Stimulated activated CD8-positive, alpha-beta memory T cell treated with anti-CD3 and anti-CD28 coated beads, Interleukin-12 subunit alpha, Interleukin-12 subunit beta, amount 100 ng/mL, for 1 hour (primary cell): ENCODE measurements around the gene ZNF506.
"Not testable (repeated sequence)": the region's sequence is repeated elsewhere in the genome, so short reads cannot be mapped to it uniquely, and the experiment has no call there.

Source experiments
- DNase-seq: peaks from one replicate; pipeline ENCODE4 v3.0.0-alpha.2; 2020; ENCODE audit warnings: low read depth

ZNF506 gene

DNA sequence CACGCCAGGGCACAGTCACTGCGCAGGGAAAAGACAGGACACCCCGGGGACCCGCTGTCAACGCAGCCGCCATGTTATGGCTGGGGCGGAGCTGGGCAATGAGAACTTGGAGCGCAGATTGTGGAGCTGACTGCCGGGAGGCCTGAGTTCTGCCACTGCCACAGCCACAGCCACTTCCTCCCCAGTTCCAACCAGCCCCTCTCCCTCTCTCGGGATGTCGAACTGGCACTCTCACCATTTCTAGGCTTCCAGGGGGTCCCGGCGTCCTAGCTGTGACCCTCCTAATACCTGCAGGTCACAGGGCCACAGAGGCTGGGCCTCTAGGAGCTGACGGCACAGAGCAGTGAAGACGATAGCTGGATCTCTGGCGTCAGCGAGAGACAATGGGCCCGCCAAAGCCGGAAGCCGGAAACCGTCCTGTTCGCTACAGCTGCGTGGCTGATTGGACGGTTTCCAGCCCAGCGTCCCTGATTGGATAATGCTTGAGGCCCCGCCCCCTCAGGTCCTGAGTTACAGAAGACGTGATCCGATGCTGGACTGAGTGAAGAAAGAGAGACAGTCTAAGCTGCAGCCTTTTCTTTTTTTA, at the start of gene ZNF506:
TSS of gene ZNF506 (minus strand) at position 385 of the 586 bp plus-strand sequence. CDS start at position 238, 147 bp downstream.
- peak; percentile 98 for DNase-seq

DNA sequence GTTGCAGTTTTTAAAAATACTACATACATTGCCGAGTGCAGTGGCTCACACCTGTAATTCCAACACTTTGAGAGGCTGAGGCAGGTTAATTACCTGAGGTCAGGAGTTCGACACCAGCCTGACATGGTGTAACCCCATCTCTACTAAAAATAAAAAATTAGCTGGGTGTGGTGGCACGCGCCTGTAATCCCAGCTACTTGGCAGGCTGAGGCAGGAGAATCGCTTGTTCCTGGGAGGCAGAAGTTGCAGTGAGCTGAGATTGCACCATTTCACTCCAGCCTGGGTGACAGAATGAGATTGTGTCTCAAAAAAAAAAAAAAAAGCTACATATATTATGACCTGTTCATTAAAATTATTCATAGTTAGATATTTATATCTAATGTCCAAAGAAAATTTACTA, 48.5 kb upstream of the ZNF506 start:
- not testable (repeated sequence) for DNase-seq

DNA sequence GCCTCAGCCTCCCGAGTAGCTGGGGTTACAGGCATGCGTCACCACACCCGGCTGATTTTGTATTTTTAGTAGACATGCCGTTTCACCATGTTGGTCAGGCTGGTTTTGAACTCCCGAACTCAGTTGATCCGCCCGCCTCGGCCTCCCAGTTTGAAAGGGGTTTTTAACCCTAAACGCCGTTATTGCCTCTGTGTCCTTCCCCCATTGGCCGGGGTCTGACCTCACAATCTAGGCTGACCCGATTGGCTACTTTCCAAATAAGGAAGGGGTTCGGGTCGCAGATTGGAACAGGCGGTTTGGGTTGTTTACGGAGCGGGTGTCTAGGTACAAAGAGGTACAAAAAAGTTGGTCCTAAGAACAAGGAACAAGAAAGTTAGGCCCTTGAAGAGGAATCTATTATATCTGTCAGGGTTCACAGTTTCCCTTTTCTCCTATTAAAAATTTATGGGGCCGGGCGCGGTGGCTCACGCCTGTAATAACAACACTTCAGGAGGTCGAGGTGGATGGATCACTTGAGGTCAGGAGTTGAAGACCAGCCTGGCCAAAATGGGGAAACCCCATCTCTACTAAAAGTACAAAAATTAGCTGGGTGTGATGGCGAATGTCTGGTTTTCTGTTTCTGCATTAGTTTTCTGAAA, 45.2 kb upstream of the ZNF506 start:
- peak; percentile 2 for DNase-seq

DNA sequence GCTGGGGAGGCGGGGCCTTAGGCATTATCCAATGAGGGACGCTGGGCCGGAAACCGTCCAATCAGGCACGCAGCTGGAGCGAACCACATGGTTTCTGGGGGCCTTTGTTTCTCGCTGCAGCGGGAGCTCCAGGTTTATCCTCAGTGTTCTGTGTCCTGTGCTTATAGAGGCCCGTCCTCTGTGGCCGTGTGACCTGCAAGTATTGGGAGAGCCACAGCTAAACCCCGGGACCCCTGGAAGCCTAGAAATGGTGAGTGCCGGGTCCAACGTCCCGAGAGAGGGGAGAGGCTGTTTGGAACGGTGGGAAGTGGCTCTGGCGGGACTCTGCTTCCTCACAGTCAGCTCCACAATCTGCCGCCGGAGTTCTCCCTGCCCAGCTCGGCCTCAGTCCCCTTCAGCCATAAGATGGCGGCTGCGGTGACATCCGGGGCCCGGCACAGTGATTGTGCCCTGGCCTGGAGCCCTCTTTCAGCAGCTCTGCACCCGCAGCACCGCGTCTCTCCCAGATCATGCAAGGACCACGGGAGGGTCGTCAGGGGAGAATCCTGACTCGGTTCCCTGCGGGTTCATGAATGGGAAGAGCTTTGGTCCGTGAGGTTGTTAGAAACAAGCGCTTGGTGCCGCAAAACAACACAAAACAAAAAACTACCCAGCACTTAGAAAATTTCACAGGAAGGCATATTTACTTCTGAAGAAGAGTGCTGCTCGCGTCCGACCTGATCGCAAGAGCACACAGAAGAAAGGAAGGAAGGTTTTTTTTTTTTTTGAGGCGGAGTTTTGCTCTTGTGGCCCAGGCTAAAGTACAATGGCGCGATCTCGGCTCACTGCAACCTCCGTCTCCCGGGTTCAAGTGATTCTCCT, 44.4 kb upstream of the ZNF506 start, which contains the start of gene ZNF253:
TSS of gene ZNF253 (plus strand) at position 133 of the 861 bp plus-strand sequence. CDS start at position 248, 115 bp downstream.
- DNase-seq = peak; percentile 92

DNA sequence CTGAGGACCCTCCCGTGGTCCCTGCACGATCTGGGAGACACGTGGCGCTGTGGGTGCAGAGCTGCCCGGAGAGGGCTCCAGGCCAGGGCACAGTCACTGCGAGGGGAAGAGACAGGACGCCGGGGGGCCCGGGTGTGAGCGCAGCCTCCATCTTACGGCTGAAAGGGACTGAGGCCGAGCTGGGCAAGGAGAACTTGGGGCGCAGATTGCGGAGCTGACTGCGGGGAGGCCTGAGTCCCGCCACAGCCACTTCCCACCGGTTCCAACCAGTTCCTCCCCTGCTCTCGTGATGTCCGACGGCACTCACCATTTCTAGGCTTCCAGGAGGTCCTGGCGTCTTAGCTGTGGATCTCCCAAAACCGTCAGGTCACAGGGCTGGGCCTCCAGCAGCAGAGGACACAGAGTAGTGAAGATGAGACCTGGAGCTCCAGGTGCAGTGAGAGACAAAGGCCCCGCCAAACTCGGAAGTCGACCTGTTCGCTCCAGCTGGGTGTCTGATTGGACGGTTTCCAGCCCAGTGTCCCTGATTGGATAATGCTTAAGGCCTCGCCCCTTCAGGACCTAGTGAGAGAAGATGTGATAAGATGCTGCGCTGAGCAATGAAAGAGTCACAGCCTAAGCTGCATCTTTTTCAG, 39.3 kb upstream of the ZNF506 start:
- DNase-seq = peak; percentile 21

DNA sequence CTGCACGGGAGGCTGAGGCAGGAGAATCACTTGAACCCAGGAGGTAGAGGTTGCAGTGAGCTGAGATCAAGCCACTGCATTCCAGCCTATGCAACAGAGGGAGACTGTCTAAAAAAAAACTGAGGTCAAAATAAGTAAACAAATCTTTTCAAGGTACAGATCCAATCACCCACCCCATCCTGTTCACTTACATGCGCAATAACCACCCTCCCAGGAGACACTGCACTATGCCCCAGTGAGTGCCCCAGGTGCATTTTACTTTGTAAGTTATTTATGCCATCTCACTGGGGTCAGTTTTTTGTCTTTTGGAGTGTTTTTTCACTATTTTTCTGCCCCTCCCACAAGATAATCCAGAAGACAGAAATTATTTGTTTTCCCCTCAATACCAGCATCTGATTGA, 37.2 kb upstream of the ZNF506 start:
- no peak for DNase-seq

DNA sequence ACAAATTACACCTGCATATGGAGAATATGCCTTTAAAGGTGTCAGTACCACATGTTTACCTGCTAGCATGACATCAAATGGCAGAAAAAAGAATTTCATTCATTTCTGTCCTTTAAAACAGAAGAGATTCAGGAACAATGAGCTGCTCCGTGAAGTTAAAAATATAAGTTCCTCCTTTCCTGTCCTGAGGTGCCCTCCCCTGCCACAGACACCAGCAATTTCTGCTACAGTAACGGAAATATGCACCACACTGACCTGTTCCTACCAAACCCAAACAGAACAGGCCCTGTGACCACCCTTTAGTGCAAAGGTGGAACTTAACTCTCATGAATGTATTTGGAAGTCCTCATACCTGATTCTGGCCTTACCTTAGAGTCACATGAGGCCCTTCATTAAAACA, 30.2 kb upstream of the ZNF506 start:
- DNase-seq = not testable (repeated sequence)

DNA sequence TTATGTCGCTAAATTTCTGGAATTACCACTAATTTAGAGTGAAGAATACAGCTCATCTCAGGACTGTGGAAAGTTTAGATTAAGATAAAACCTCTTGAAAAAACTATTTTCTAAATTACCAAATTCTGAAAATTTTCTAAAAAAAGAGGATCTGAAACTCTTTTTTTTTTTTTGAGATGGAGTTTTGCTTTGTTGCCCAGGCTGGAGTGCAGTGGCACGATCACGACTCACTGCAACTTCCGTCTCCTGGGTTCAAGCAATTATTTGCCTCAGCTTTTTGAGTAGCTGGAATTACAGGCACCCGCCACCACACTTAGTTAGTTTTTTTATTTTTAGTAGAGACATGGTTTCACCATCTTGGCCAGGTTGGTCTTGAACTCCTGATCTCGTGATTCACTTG, 27.5 kb upstream of the ZNF506 start:
- no peak for DNase-seq

DNA sequence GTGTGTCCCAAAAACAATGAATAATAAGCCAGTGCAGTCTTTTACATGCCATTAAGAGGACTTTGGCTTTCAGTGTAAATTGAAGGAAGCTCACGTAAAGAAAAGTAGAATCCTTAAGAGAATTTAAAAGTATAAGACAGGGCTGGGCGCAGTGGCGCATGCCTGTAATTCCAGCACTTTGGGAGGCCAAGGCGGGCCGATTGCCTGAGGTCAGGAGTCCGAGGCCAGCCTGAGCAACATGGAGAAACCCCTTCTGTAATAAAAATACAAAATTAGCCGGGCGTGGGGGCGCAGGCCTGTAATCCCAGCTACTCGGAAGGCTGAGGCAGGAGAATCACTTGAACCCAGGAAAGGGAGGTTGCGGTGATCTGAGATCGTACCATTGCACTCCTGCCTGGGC, 26.2 kb upstream of the ZNF506 start:
- DNase-seq = no peak

DNA sequence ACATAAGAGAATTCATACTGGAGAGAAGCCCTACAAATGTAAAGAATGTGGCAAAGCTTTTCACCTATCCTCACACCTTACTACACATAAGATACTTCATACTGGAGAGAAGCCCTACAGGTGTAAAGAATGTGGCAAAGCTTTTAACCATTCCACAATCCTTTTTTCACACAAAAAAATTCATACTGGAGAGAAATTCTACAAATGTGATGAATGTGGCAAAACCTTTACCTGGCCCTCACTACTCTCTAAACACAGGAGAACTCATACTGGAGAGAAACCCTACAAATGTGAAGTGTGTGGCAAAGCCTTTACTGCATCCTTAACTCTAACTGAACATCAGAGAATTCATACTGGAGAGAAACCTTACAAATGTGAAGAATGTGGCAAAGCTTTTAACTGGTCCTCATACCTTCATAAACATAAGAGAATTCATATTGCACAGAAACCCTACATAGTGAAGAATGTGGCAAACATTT, 14.0 kb upstream of the ZNF506 start:
- no peak for DNase-seq

DNA sequence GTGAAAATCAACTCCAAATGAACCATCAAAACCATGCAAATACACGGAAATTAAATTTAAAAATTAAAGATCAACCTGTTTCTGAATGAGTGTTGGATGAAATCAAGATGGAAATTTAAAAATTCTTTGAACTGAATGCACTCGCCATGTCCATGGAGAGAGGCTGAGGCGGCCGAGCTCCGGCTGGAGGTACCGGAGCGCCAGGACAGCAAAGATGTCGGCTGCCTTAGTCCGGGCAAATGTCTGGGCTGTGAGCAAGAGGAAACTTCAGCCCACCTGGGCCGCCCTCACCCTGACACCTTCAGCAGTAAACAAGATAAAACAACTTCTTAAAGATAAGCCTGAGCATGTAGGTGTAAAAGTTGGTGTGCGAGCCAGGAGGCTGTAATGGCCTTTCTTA, 5.3 kb upstream of the ZNF506 start:
- no peak for DNase-seq

DNA sequence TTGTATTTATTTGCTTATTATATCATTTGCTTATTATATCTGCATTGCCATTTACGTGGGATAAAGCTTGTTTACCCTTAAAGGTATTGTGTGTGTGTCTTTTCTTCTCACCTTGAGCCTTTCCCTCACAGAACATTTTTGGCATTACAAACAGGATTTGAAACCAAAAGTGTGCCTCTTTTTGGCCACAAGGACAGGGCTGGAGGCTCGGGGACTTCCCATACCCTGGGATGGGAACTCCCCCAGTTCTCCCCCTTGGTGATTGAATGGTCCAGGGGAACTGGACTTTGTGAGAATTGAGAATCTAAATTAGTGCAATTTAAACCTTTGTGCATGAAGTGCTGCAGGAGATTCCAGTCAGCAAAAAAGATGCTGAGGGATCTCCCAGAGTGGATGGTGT, 2.4 kb upstream of the ZNF506 start:
- DNase-seq = no peak

DNA sequence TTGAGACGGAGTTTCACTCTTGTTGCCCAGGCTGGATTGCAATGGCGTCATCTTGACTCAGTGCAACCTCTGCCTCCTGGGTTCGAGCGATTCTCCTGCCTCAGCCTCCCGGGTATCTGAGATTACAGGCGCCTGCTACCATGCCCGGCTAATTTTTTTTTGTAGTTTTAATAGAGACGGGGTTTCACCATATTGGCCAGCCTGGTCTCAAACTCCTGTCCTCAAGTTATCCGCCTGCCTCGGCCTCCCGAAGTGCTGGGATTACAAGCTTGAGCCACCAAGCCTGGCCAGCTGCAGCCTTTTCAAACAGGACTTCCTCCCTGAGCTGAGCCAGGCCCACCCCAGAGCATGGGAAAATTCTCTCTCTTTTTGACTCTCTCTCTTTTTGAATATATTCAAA, 426 bp upstream of the ZNF506 start:
- DNase-seq = not testable (repeated sequence)

DNA sequence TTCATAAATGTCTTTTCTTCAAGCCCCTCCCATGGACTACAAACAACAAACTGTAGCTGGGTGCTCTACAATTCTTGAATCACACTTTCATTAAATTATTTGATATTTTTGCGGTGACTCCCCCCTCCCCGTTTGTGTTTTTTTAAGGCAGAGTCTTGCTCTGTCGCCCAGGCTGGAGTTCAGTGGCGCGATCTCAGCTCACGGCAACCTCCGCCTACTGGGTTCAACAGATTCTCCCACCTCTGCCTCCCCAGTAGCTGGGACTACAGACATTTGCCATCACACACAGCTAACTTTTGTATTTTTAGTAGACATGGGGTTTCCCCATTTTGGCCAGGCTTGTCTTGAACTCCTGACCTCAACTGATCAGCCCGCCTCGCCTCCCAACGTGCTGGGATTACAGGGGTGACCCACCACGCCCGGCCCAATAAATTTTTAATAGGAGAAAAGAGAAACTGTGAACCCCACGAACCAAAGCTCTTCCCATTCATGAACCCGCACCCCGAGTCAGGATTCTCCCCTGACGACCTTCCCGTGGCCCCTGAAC, 703 bp downstream of the ZNF506 start:
- DNase-seq = no peak

DNA sequence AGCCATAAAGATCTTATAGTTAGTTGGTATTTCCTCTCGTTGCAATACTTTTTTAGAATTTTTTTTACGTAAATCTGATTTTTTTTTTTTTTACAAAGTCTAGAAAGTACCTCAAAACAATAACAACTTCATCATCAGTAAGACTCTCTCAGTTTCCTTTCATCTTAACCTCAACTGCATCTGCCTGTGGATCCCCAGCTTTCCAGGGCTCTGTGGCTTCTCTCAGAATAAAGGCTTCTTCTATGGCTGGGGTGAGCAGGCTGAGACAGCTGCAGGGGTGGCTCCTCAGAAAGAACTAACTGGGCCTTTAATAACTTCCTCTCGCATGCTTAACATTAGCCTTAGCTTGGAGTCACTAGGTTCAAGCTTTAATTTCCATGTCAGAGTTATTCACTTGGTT, 4.2 kb downstream of the ZNF506 start:
- DNase-seq = no peak

DNA sequence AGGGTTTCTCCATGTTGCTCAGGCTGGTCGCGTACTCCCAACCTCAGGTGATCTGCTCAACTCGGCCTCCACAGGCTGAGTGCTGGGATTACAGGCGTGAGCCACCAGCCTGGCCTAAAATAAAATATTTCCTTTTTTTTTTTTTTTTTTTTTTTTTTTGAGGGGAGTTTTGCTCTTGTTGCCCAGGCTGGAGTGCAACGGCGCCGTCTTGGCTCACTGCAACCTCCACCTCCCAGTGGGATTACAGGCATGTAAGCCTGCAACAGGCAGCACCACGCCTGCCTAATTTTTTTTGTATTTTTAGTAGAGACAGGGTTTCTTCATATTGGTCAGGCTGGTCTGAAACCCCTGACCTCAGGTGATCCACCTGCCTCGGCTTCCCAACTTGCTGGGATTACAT, 4.9 kb downstream of the ZNF506 start:
- no peak for DNase-seq

DNA sequence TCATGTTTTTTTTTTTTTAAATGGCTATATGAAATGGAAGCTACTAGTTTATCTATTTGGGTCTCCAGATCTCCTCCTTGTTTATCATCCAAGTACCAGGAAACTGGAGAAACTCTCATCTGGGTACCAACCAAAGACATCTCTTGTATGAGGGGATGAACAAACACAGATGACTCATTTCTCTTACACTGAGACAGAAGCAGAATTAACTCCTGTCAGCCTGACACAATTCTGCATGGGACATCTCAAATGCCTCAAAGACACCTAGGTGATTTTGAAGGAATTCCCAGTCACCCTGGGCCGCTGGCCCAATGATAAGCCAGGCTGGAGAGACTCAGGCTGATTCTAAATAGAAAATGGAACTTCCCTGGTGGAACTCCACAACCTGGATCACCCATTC, 9.6 kb downstream of the ZNF506 start:
- not testable (repeated sequence) for DNase-seq

DNA sequence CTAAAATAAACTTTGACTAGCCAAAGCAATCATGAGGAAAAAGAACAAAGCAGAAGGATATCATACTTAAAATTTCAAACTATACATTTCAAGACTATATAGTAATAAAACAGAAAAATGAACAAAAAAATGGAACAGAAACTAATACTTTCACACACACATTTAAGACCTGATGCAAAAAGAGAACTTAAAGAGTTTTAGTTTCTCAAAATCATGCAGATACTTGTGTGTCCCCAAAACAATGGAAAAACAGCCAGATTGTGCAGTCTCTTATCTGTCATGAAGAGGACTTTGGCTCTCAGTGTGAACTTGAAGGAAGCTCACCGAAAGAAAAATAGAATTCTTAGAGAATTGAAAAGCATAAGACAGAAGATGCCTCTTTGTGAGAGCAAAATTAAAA, 16.1 kb downstream of the ZNF506 start:
- DNase-seq = no peak

DNA sequence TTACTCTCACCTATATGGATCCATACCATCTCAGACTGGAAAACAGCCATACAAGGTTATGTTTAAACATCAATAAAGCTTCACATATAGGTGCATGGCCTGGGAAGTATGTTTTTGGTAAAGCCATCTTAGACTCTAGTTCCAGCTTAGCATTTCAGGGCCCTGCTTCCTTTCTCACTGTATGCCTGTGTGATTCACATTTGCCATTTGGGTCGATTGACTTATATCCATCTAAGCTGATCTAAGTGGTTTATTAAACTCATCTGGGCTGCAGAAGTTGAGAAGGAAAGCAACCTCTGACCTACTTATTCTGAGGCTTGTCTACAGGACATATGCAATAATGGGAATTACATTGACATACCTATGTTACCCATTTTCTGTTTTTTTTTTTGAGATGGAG, 33.5 kb downstream of the ZNF506 start:
- DNase-seq = no peak

DNA sequence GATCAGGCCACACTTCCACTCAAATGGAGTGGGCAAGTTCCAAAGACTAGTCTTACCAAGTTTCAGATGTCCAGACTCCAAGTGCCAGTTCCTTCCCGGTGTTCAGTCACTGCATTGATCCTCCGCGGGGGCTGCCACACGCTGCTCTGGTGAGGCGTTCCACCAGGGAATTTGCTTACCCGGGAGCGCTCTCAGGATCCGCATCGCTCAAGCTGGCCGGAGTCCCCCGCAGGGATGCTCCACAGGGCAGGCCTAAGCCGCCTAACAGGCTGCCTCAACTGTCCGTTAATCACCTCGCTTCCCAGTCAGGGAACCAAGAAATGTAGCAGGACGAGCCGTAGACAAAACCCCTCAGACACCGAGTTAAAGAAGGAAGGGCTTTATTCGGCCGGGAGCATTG, 36.1 kb downstream of the ZNF506 start:
- not testable (repeated sequence) for DNase-seq

DNA sequence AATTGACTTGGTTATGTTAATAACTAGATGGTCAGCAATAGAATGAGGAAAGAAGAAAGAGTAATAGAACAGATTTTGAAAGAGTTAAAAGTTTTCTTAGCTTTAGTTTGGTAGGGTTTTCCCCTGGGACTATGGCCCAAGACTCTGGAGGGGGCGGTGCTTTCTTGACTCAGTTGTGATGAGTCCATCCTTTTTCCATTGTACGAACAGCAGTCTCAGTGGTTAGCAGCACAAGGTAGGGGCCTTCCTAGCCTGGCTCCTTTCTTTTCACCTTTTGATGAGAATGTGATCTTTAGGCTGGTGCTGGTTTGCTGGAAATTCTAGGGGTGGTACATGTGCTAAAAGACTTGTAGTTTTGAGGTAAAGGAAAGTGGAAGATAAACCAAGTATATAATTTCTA, 38.8 kb downstream of the ZNF506 start:
- DNase-seq = no peak

DNA sequence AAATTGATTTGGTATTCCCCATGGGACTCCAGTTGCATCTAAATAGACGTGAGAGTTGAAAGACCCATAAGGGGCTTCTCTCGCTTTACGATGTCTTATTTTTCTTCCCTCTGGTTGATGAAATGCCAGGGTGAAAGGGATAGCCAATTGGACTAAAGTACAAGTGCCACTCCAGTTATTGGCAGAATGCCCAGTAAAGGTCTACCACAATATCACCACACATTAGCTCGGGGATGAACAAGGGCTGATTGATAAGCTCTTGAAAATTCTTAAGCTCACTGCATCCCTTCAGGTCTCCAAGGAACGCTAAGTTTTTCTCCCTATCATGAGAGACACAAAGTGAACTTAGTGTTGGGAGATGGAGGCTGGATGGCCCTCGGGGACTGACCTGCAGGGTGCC, 39.8 kb downstream of the ZNF506 start:
- DNase-seq = not testable (repeated sequence)
